Muscle of leg (tissue), 11 donors: ENCODE measurements around the gene KIF5A. TPM values are rescaled to one million over a fixed set of nuclear protein-coding genes. Genes with fewer than 3 reads are reported as not detected.

Experiments
- DNase-seq: peaks from one replicate; pipeline ENCODE4 v3.0.0; 2013
- H3K27ac ChIP-seq: one replicate; pipeline ENCODE4 v1.5.1; 2013; ENCODE audit warnings: mild to moderate bottlenecking, low read length, control low read depth
- H3K27me3 ChIP-seq: one replicate; pipeline ENCODE4 v1.6.1; 2013; ENCODE audit warnings: low read length; ENCODE audit not compliant: control insufficient read depth, insufficient read depth
- H3K36me3 ChIP-seq: one replicate; pipeline ENCODE4 v1.6.1; 2013; ENCODE audit warnings: low read length; ENCODE audit not compliant: control insufficient read depth, insufficient read depth
- H3K4me1 ChIP-seq: one replicate; pipeline ENCODE4 v1.6.1; 2013; ENCODE audit warnings: low read length; ENCODE audit not compliant: control insufficient read depth, insufficient read depth
- H3K4me3 ChIP-seq: one replicate; pipeline ENCODE4 v1.5.1; 2013; ENCODE audit warnings: low read length, control low read depth
- H3K9me3 ChIP-seq: replicated peaks from 2 replicates; pipeline ENCODE4 v1.6.1; 2013; ENCODE audit warnings: low read depth, low read length; ENCODE audit not compliant: control insufficient read depth
- WGBS: methylation state at CpG from one replicate; pipeline ENCODE4 v1.1.5; 2013; ENCODE audit warnings: missing lambda C conversion rate; ENCODE audit not compliant: insufficient coverage; 5-methylcytosine and 5-hydroxymethylcytosine counted together
- polyA plus RNA-seq, 8 donors: library from polyadenylated mRNA; unstranded; fragments of 120-200 nt; gene quantifications; one replicate each; pipeline versions ENCODE4 v1.2.1 to v1.2.3, GENCODE V29; 2013; ENCODE audit warnings: inconsistent platforms in 1 of 8, low replicate concordance in 1 of 8; ENCODE audit not compliant: insufficient read length in 8 of 8, insufficient read depth in 1 of 8
- total RNA-seq: library from RNA; stranded (reverse); fragments of 120-200 nt; gene quantifications from one replicate; pipeline ENCODE4 v1.2.4, GENCODE V29; 2013

KIF5A gene
- total and polyA plus RNA-seq, 9 donors: 0.04 to 0.85 (median 0.11) TPM; not detected in 1

DNA sequence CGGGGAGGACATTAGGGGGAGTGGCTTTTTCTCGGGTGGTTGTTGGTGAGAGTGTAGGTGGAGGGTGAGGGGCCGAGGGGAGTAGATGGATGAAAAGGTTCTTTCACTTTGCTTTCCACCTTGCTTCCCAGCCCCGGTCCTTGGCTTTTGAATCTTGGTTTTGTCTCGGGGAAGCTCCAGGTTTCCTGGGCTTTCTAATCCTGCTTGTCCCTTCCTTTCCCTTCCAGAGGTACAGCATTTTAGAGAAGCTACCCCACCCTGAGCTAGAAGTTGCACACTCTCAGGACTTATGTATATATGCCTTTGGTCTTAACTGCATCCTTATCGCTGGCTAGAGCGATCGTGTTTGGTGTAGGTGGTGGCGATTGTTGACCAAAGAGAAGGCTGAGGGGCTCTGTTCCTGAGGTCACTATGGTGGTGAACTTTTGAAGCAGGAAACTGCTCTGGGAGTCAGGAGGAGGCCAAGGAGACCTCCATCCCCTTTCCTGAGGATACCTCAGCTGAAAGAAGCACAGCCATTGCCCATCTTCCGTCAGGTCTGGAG is 42.0 kb downstream of the KIF5A start:
- Histone ChIP-seq H3K4me1 (peaks cover 16% of the 10 kb centered on the region), H3K27ac (no peak overlapping the region), H3K27me3 (peaks cover 17% of the 10 kb centered on the region), H3K36me3 (peaks cover 10% of the 10 kb centered on the region), H3K4me3 (peak overlapping the region; percentile 88), H3K9me3 (no peaks in the 10 kb centered on the region)
- no CpG with 5 or more reads among the region's 10 CpGs for WGBS
- DNase-seq: no peak

DNA sequence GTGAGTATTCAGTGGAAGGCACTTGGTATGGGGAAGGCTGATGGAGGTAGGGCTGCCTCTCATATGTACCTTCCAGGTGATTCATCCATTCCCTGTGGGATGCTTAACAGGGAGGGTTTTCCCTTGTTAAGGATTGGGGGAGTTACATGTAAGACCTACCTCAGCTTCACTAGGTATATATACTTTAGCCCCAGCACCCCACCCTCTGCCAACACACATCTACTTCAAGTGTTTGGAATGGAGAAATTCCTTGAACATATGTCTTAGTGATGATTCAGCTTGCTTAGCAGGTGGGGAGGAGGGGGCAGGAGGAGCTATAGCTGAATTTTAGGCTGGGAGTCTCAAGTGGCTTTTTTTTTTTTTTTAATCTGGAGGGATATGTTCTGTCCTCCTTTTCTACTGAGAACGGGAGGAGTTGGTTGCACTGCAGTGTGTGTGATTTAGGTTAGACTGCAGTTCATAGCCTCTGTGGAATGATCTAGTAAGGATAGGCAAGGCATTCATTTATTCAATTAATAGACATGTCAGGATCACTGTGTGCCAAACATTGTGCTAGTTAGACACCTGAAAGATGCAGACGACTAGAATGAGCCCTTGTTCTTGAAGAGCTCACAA is 42.8 kb downstream of the KIF5A start:
- no peak for DNase-seq
- WGBS: 60% methylated on average over 1 of the region's 2 CpGs
- Histone ChIP-seq H3K27ac (no peak overlapping the region), H3K4me3 (no peak overlapping the region), H3K4me1 (peaks cover 16% of the 10 kb centered on the region), H3K9me3 (no peaks in the 10 kb centered on the region), H3K27me3 (peaks cover 11% of the 10 kb centered on the region), H3K36me3 (peaks cover 13% of the 10 kb centered on the region)

DNA sequence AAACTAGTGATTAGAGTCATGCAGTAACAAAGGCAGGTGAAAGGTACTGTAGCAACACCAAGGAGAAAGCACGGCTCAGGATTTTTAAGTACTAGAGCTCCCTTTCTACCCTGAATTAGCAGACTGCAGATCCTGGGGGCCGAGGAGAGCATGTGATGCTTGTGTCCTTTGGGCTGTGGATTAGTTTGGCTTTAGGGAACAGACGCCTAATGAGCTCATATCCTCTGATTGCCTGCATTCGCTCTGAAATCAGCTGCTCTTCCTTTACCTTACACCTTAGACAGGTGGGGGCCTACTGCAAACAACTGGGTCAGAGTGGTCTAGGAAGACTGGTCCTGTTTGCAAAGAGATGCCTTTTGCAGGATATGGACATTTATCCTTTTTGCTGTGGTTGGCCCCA is 43.3 kb downstream of the KIF5A start:
- H3K4me3 ChIP-seq: no peak overlapping the region

DNA sequence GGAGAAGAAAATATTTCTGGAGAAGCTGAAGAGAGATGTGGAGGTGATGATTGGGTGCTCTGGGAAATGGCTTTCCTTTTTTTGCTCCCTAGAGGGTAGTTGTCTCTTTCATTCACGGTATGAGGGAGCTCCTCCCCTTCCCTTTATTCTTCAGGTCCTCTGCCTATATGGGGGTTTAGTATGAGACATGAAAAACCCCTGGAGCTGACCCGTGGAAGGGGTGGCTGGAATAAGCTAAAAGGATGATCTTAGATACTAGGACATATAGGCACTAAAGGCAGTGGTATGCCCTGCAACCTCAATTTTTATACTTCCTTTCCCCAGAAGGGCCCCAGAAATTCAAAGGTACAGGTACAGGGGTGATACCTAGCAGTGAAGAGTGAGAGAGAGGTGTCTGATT is 50.6 kb downstream of the KIF5A start:
- no peaks in the 10 kb centered on the region for H3K9me3 ChIP-seq
- no peak for DNase-seq
- no peak overlapping the region for H3K4me3 ChIP-seq
- no peak overlapping the region for H3K27ac ChIP-seq
- H3K4me1 ChIP-seq: peaks cover 19% of the 10 kb centered on the region
- H3K36me3 ChIP-seq: peaks cover 43% of the 10 kb centered on the region
- WGBS: no CpG with 5 or more reads among the region's 2 CpGs
- peaks cover 10% of the 10 kb centered on the region for H3K27me3 ChIP-seq

More for the DNA sequence above, 43.3 kb downstream of the KIF5A start:
- peaks cover 7% of the 10 kb centered on the region for H3K27me3 ChIP-seq
- no peak overlapping the region for H3K27ac ChIP-seq
- H3K4me1 ChIP-seq: peaks cover 16% of the 10 kb centered on the region
- DNase-seq: no peak
- H3K9me3 ChIP-seq: no peaks in the 10 kb centered on the region
- WGBS: no CpG with 5 or more reads among the region's 4 CpGs
- H3K36me3 ChIP-seq: peaks cover 13% of the 10 kb centered on the region

DNA sequence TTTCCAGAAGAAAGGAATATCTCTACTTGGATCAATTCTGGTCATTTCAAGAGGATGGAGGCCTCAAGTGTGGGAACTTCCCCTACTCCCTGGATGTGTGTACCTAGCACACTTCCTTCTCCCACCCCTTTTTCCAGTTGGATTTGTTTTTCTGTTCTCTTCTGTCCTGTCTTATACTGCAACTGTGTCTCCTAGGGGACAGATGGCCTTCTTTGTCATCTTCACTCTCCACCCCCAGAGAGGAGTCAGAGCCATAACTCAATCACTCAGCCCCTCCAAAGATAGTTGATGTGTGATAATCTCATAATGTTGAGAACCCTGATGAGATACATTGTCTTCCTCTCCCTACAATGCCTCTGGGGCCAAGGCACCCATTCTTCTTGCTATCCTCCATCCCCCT is 52.7 kb downstream of the KIF5A start:
- H3K4me3 ChIP-seq: no peak overlapping the region
- H3K9me3 ChIP-seq: no peaks in the 10 kb centered on the region
- no peak for DNase-seq
- no peak overlapping the region for H3K27ac ChIP-seq
- peaks cover 33% of the 10 kb centered on the region for H3K4me1 ChIP-seq
- H3K27me3 ChIP-seq: peaks cover 12% of the 10 kb centered on the region
- peaks cover 45% of the 10 kb centered on the region for H3K36me3 ChIP-seq

DNA sequence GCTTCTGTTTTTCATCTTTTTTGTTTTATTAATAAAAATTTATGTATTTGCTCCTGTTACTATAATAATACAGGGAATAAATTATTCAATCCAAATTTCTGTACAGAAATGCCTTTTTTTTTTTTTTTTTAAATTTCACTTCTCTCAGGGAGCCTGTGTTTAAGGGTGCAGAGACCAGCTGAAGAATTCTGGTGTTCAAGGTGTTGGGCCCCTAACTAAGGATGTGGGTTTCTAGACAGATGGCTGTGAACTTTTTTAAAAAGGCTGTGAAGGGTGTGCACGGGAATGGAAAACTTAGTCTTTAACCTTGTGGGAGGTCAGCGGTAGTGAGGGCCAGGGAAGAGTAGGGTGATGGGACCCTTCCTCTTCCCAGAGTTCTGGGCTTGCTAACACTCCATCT is 53.5 kb downstream of the KIF5A start:
- Histone ChIP-seq H3K4me1 (peaks cover 34% of the 10 kb centered on the region), H3K4me3 (no peak overlapping the region)
- no CpG with 5 or more reads among the region's 2 CpGs for WGBS

DNA sequence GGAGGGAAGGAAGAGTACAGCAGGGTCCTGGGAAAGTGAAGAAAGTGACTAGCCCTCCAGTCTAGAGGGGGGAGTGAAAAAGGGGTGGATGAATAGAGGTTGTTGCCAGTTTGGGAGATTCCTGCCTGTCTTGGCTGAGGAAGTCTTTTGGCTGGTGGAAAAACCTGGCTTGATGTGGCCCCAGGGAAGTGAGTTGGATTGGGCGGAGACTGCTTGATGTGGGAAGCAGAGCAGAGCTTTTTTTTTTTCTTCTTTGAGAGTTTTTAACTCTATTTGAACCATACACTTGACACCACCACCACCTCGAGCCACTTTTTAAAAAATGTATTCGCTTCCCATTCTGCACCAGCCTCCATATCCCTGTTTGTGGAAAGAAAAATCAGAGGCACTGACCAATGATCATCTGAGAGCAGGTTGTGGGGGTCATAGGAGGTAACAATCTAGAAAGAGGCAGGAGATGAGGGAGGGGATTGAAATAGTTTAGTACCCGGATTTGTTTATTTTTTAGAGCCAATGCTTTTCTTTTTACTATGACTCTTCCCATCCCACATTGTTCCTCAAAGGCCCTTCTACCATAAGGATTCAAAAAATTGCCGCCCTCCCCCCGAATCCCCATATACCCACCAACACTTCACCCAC is 54.1 kb downstream of the KIF5A start:
- H3K36me3 ChIP-seq: peaks cover 52% of the 10 kb centered on the region
- H3K27ac ChIP-seq: peak overlapping the region; percentile 97
- peak overlapping the region; percentile 73 for H3K4me3 ChIP-seq
- H3K27me3 ChIP-seq: peaks cover 12% of the 10 kb centered on the region
- DNase-seq: peak; percentile 93
- no peaks in the 10 kb centered on the region for H3K9me3 ChIP-seq
- WGBS: no CpG with 5 or more reads among the region's 6 CpGs
- H3K4me1 ChIP-seq: peaks cover 39% of the 10 kb centered on the region

More for the DNA sequence above, 53.5 kb downstream of the KIF5A start:
- Histone ChIP-seq H3K9me3 (no peaks in the 10 kb centered on the region), H3K27ac (peak overlapping the region; percentile 97), H3K36me3 (peaks cover 49% of the 10 kb centered on the region), H3K27me3 (peaks cover 12% of the 10 kb centered on the region)
- no peak for DNase-seq

DNA sequence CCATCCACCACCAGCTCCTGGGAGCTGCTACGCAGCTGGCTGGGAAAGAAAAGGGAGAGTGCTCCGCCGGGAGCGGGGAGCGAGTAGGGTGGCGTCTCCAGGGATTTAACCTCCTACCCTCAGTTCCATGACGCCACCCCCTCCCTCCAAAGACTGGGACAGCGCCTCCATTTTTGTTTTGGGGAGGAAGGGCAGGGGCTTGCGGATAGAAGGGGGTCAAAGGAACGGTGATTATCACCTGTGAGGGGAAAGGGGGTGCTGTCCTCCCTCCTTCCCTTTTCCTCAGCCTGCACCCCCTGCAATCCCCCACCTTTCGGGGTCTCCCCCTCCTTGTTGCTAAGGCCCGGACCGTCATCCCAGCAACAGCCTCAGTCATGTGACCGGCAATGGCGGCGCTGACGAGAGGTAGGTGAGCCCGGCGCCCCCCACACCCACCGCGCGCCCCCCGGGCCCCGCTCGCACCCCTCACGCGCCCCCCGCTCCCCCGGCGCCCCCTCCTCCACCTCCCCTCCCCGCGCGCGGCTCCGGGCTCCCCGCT is 54.7 kb downstream of the KIF5A start, which contains the start of gene DTX3:
Gene DTX3, plus strand, starts transcription at position 371 of the 538 bp plus-strand sequence. CDS start 1,694 bp downstream, outside the sequence.
- WGBS: no CpG with 5 or more reads among the region's 36 CpGs
- peaks cover 44% of the 10 kb centered on the region for H3K4me1 ChIP-seq
- peak within 1 kb of the TSS; percentile 73 for H3K4me3 ChIP-seq
- peaks cover 16% of the 10 kb centered on the region for H3K27me3 ChIP-seq
- peak; percentile 67 for DNase-seq
- H3K27ac ChIP-seq: peak within 1 kb of the TSS; percentile 97
- peaks cover 50% of the 10 kb centered on the region for H3K36me3 ChIP-seq
- H3K9me3 ChIP-seq: no peaks in the 10 kb centered on the region

DNA sequence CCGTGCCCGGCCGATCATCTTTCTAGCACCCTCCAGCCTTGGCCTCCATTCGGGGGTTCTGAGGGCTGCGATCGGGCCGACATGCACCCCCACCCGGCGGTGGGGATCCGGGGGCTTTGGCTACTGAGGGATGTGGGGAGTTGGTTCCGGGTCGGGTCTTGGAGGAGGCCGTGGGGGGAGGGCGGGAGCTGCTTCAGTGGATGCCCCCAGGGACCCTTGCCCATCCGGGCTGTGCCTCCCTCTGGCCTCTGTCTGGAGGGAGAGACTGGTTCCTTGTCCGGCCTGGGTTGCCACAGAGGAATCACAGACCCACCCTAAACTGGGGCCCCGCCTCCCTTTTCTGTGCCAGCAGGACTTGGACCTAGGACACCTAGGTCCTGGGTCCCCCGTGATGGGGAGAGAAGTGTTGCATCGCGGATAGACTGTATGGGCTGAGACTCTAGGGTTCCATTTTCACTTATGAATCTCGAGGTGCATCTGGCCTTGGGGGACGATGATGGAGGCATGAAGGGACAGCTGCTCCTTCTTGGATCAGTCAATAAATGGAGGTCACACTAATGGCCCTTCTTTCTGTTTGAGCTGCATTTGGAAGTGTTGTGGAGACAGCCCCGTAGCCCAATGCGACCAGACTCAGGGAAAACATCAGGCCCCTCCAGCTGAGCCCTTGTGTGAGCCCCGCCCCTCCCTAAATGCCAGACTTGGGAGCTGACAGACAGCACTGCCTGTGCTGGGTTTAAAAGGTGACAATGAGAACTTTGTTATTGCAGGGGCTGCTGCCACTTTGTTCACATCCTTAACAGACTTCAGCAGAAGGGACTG is 55.4 kb downstream of the KIF5A start:
- Histone ChIP-seq H3K36me3 (peaks cover 43% of the 10 kb centered on the region), H3K4me1 (peaks cover 51% of the 10 kb centered on the region), H3K4me3 (peak overlapping the region; percentile 73), H3K27me3 (peaks cover 20% of the 10 kb centered on the region), H3K9me3 (no peaks in the 10 kb centered on the region), H3K27ac (peak overlapping the region; percentile 97)
- DNase-seq: peak; percentile 73
- 2% methylated on average over 13 of the region's 25 CpGs for WGBS
